Measurements from ENCODE around the gene SHB. TPM values are rescaled to one million over a fixed set of nuclear protein-coding genes. Genes with fewer than 3 reads are reported as not detected.
"Not testable (repeated sequence)": the region's sequence is repeated elsewhere in the genome, so short reads cannot be mapped to it uniquely, and the experiment has no call there.

SHB gene
- total and polyA plus RNA-seq, 8 donors = 16.1 to 26.8 (median 21.9) TPM

- no peak for DNase-seq
- no peaks in the 10 kb centered on the region for H3K36me3 ChIP-seq
- no peaks in the 10 kb centered on the region for H3K9me3 ChIP-seq
- H3K27ac ChIP-seq = peak overlapping the region; percentile 80 to 85
- no peaks in the 10 kb centered on the region for H3K27me3 ChIP-seq
- TF ChIP-seq, protein P1, sequence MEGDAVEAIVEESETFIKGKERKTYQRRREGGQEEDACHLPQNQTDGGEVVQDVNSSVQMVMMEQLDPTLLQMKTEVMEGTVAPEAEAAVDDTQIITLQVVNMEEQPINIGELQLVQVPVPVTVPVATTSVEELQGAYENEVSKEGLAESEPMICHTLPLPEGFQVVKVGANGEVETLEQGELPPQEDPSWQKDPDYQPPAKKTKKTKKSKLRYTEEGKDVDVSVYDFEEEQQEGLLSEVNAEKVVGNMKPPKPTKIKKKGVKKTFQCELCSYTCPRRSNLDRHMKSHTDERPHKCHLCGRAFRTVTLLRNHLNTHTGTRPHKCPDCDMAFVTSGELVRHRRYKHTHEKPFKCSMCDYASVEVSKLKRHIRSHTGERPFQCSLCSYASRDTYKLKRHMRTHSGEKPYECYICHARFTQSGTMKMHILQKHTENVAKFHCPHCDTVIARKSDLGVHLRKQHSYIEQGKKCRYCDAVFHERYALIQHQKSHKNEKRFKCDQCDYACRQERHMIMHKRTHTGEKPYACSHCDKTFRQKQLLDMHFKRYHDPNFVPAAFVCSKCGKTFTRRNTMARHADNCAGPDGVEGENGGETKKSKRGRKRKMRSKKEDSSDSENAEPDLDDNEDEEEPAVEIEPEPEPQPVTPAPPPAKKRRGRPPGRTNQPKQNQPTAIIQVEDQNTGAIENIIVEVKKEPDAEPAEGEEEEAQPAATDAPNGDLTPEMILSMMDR (IDR thresholded peaks at IDR 0.05) = no peak
- ATAC-seq = no peak
- intact Hi-C loops (cut with DNase I) = no loop called here
- peaks cover 22 to 50% of the 10 kb centered on the region in 2 donors for H3K4me1 ChIP-seq
- no peak overlapping the region for H3K4me3 ChIP-seq
Measured at GRCh38 chr9:38048316-38048969, 20.6 kb downstream of the SHB start.

- H3K4me3 ChIP-seq = no peak overlapping the region
- peak overlapping the region; percentile 80 to 85 for H3K27ac ChIP-seq
Measured at GRCh38 chr9:38047301-38048251, 21.5 kb downstream of the SHB start.

GRCh38 chr9:38046661-38047300 lies 22.2 kb downstream of the SHB start:
- Histone ChIP-seq H3K27me3 (no peaks in the 10 kb centered on the region), H3K4me1 (peaks cover 22 to 66% of the 10 kb centered on the region in 2 donors), H3K4me3 (no peak overlapping the region), H3K27ac (peak overlapping the region; percentile 80 to 85), H3K36me3 (no peaks in the 10 kb centered on the region), H3K9me3 (no peaks in the 10 kb centered on the region)
- intact Hi-C loops (cut with DNase I) = no loop called here
- DNase-seq = peak in 1 of 4 donors; percentile 43
- peak; percentile 55 for ATAC-seq
- TF ChIP-seq, protein P1 (IDR thresholded peaks at IDR 0.05) = no peak

More at GRCh38 chr9:38047301-38048251, 21.5 kb downstream of the SHB start:
- Histone ChIP-seq H3K36me3 (no peaks in the 10 kb centered on the region), H3K9me3 (no peaks in the 10 kb centered on the region), H3K27me3 (no peaks in the 10 kb centered on the region), H3K4me1 (peaks cover 22 to 58% of the 10 kb centered on the region in 2 donors)
- DNase-seq (peak in 2 of 4 donors; percentile 68 to 71), ATAC-seq (peak; percentile 73)
- TF ChIP-seq, protein P1 (IDR thresholded peaks at IDR 0.05) = no peak
- intact Hi-C loops (cut with DNase I) = no loop called here

DNA sequence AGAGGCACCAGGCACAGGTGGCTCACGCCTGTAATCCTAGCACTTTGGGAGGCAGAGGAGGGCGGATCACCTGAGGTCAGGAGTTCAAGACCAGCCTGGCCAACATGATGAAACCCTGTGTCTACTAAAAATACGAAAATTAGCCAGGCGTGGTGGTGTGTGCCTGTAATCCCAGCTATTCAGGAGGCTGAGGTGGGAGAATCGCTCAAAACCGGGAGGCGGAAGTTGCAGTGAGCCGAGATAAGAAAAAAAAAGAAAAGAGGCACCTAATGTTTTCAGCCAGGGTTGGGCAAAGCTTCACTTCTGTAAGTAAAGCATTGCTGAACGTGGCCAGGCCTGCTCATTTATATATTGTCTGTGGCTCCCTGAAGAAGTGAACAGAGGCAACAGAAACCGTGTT lies 23.1 kb downstream of the SHB start:
- intact Hi-C loops (cut with DNase I); ATAC-seq; H3K9me3 ChIP-seq; H3K36me3 ChIP-seq; H3K4me3 ChIP-seq; H3K27me3 ChIP-seq; DNase-seq: not testable (repeated sequence)
- H3K27ac ChIP-seq = peak overlapping the region; percentile 80 to 85
- H3K4me1 ChIP-seq = peaks cover 22 to 66% of the 10 kb centered on the region in 2 donors

DNA sequence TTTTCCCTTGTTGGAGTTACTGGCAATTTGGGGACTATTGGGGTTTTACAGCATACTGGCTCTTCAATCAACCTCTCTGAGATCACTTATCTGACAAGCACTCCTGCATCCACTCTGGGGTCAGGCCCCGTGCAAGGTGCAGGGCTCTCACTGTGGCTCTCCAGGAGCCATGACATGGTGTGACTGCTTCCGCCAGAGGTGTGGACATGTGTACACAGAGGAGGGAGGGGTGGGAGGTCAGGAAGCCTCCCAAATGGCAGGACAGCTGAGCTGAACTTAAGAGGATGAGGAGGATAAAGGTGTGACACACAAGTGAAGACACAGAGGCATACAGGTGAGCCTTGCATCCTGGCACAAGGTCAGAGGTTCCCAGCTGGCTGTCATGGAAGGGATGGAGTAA lies 24.3 kb downstream of the SHB start:
- H3K27me3 ChIP-seq = no peaks in the 10 kb centered on the region
- H3K36me3 ChIP-seq = no peaks in the 10 kb centered on the region
- H3K4me3 ChIP-seq = no peak overlapping the region
- H3K9me3 ChIP-seq = no peaks in the 10 kb centered on the region
- intact Hi-C loops (cut with DNase I) = no loop called here
- no peak for ATAC-seq
- DNase-seq = no peak
- TF ChIP-seq, protein P1 (IDR thresholded peaks at IDR 0.05) = no peak
- peaks cover 24 to 73% of the 10 kb centered on the region in 2 donors for H3K4me1 ChIP-seq
- no peak overlapping the region for H3K27ac ChIP-seq

All from left lung (tissue), 10 donors.